Spleen (tissue), 7 donors: ENCODE measurements around the gene RELA.

ENCODE experiments used
- CTCF ChIP-seq, 11 experiments: fragments of 200-600 bp in 7 of 11; fragments of 450-650 bp in 4 of 11; sonication (generic) in 4 of 11; IDR thresholded peaks in 8 of 11; conservative IDR thresholded peaks in 3 of 11; 1 replicate in 7 of 11; 2 replicates in 4 of 11; pipeline versions ENCODE4 v1.4.0 to v1.8.0; 2016 to 2021; ENCODE audit warnings: antibody characterized with exemption in 11 of 11, inconsistent platforms in 4 of 11, mild to moderate bottlenecking in 1 of 11
- POLR2AphosphoS5 ChIP-seq, 3 donors: sonication (generic); formaldehyde crosslinking; IDR thresholded peaks; one replicate each; pipeline ENCODE4 v1.5.1; 2017; ENCODE audit warnings: antibody characterized with exemption in 3 of 3
- donor health status: DM: no; HTN: no; CAD: no; lungs with moderate emphysema.
- donor health status: DM: no; HTN: no; CAD: no.
- donor health status: DM: no; HTN: no; CAD: no.

GRCh38 chr11:65672180-65672860, 9.6 kb upstream of the RELA start:
- TF ChIP-seq POLR2AphosphoS5 (IDR thresholded peaks at IDR 0.05) (no peak), CTCF (IDR thresholded peaks at IDR 0.05 in 8 of 11, conservative IDR thresholded peaks at IDR 0.05 in 3 of 11) (no peak)
